K562 (cell line): ENCODE results near the gene TMEM170A. TPM values are rescaled to one million over a fixed set of nuclear protein-coding genes. Genes with fewer than 3 reads are reported as not detected.
A peak's percentile ranks its signal among the peaks of the same experiment; 100 is the strongest.

Experiments used
- BHLHE40 ChIP-seq: IDR thresholded peaks from 2 replicates; pipeline ENCODE4 v1.6.1; 2011; ENCODE audit warnings: low read length, improper control_type of control experiment
- CBX2 ChIP-seq: fragments of 200-600 bp; sonication (generic); IDR thresholded peaks from one replicate; pipeline ENCODE4 v1.6.1; 2012; ENCODE audit warnings: mild to moderate bottlenecking, low read length, inconsistent platforms; ENCODE audit not compliant: insufficient read depth, poor library complexity, severe bottlenecking
- CEBPZ ChIP-seq: fragments of 150-350 bp; IDR thresholded peaks from 2 replicates; pipeline ENCODE4 v1.6.1; 2014; ENCODE audit warnings: low read depth, mild to moderate bottlenecking, low read length, borderline replicate concordance
- GTF2E2 ChIP-seq: fragments of 200-800 bp; sonication (Bioruptor generic); IDR thresholded peaks from 2 replicates; pipeline ENCODE4 v1.6.1; 2016; ENCODE audit warnings: missing genetic modification characterization, missing compliant biosample characterization
- HBP1 ChIP-seq: fragments of 450-650 bp; formaldehyde crosslinking; IDR thresholded peaks from 2 replicates; pipeline ENCODE4 v1.4.0; 2022; ENCODE audit warnings: missing genetic modification characterization
- HMGXB4 ChIP-seq: sonication (generic); formaldehyde crosslinking; IDR thresholded peaks from 2 replicates; pipeline ENCODE4 v1.8.1; 2023; ENCODE audit warnings: mild to moderate bottlenecking, missing genetic modification reagents
- KDM4B ChIP-seq, 2 experiments: fragments of 450-650 bp in 1 of 2; sonication (generic) in 1 of 2; IDR thresholded peaks; 2 replicates each; pipeline ENCODE4 v1.6.1; 2016 to 2017; ENCODE audit warnings: borderline replicate concordance in 2 of 2, antibody characterized with exemption in 1 of 2, low read depth in 1 of 2, mild to moderate bottlenecking in 1 of 2
- MTA1 ChIP-seq: fragments of 450-650 bp; IDR thresholded peaks from 2 replicates; pipeline ENCODE4 v1.6.1; 2017; ENCODE audit warnings: borderline replicate concordance
- MYC ChIP-seq, 2 experiments: fragments of 250-450 bp in 1 of 2; sonication (Bioruptor Pico) in 1 of 2; IDR thresholded peaks; 2 replicates each; pipeline versions ENCODE4 v1.5.1 to v1.6.1; 2012 to 2021; ENCODE audit warnings: low read depth in 2 of 2, borderline replicate concordance in 1 of 2, improper control_type of control experiment in 1 of 2, low read length in 1 of 2, mild to moderate bottlenecking in 1 of 2, moderate library complexity in 1 of 2
- POLR3G ChIP-seq: IDR thresholded peaks from 2 replicates; pipeline ENCODE4 v1.6.1; 2011; ENCODE audit not compliant: insufficient read length, insufficient replicate concordance; ENCODE audit errors: extremely low read depth
- RAD51 ChIP-seq: fragments of 450-650 bp; IDR thresholded peaks from 2 replicates; pipeline ENCODE4 v1.7.1; 2016; ENCODE audit warnings: low read depth, mild to moderate bottlenecking, borderline replicate concordance
- RBM25 ChIP-seq: fragments of 200-400 bp; formaldehyde crosslinking; IDR thresholded peaks from 2 replicates; pipeline ENCODE4 v1.6.1; 2018; ENCODE audit warnings: low read length, low read depth, moderate library complexity; ENCODE audit not compliant: severe bottlenecking
- SOX6 ChIP-seq: fragments of 450-650 bp; IDR thresholded peaks from 2 replicates; pipeline ENCODE4 v1.6.1; 2014; ENCODE audit warnings: mild to moderate bottlenecking
- U2AF2 ChIP-seq: fragments of 200-400 bp; formaldehyde crosslinking; optimal IDR thresholded peaks from 2 replicates; pipeline ENCODE3; 2017; ENCODE audit warnings: low read depth, mild to moderate bottlenecking, low read length
- ZBTB12 ChIP-seq: fragments of 250-450 bp; sonication (Bioruptor Pico); IDR thresholded peaks from 2 replicates; pipeline ENCODE4 v1.4.0; 2020
- ZNF133 ChIP-seq: fragments of 250-450 bp; sonication (Bioruptor Pico); IDR thresholded peaks from 2 replicates; pipeline ENCODE4 v1.4.0; 2020; ENCODE audit warnings: mild to moderate bottlenecking
- ZNF174 ChIP-seq: fragments of 250-450 bp; sonication (Bioruptor Pico); IDR thresholded peaks from 2 replicates; pipeline ENCODE4 v1.4.0; 2020; ENCODE audit warnings: mild to moderate bottlenecking
- ZNF707 ChIP-seq: fragments of 250-450 bp; sonication (Bioruptor Pico); conservative IDR thresholded peaks from 2 replicates; pipeline ENCODE4 v1.8.0; 2022; ENCODE audit warnings: inconsistent platforms, mild to moderate bottlenecking, moderate library complexity
- polyA plus RNA-seq, 8 experiments: library from polyadenylated mRNA; depleted of rRNA in 4 of 8; stranded (reverse) in 5 of 8; unstranded in 3 of 8; fragments of >200 nt; fragmentation: Nextera tagmentation in 2 of 8; fragmentation: Illumina TruSeq in 1 of 8; extraction: Ambion mirVana in 2 of 8; extraction: Trizol in 1 of 8; gene quantifications; 2 replicates each; pipeline versions ENCODE4 v1.2.1 to v1.2.3, GENCODE V29; 2011 to 2014; ENCODE audit warnings: inconsistent platforms in 1 of 8, missing spikeins in 1 of 8
- total RNA-seq, 7 experiments: library from RNA; depleted of rRNA in 6 of 7; stranded (reverse); fragments of >200 nt in 6 of 7; fragmentation: Illumina TruSeq in 2 of 7; extraction: Trizol in 2 of 7; gene quantifications; 2 replicates each; pipeline versions ENCODE4 v1.2.1 to v1.2.3, GENCODE V29; 2011 to 2021; ENCODE audit warnings: low replicate concordance in 1 of 7

Gene TMEM170A
- total and polyA plus RNA-seq, 9 of the 15 experiments (the other 6 are each of a cell fraction or from before 2014, with no cell fraction given): 6.1 to 30.2 (median 15.0) TPM

GRCh38 chr16:75432828-75433731 lies 31.4 kb downstream of the TMEM170A start, which contains the start of gene CFDP1 (continued):
- TF ChIP-seq ZNF133 (CRISPR knock-in tag): no peak
- peak; percentile 95 for TF ChIP-seq BHLHE40
- TF ChIP-seq U2AF2: no peak
- TF ChIP-seq RBM25: no peak
- peak; percentile 31; the same call in 1 of the 2 replicates for TF ChIP-seq RAD51
- TF ChIP-seq ZNF707 (CRISPR knock-in tag): no peak
- TF ChIP-seq CEBPZ: no peak
- no peak for TF ChIP-seq MTA1
- TF ChIP-seq KDM4B (IDR thresholded peaks at IDR 0.05; ENCODE audit: borderline replicate concordance in 2 of 2, low read depth in 1 of 2): 0 out of 4 replicates have a peak, but pooled peaks of 1 of the 2 experiments have one; percentile 66
- peak; percentile 65; the same call in 1 of the 2 replicates for TF ChIP-seq ZBTB12
- TF ChIP-seq SOX6: peak; percentile 42; the same call in 1 of the 2 replicates
- TF ChIP-seq GTF2E2 (tag): no peak
- TF ChIP-seq HMGXB4 (CRISPR knock-in tag): no peak
- TF ChIP-seq MYC (IDR thresholded peaks at IDR 0.05; ENCODE audit: low read depth, low read length): peak; percentile 84
- TF ChIP-seq MYC (CRISPR knock-in tag; IDR thresholded peaks at IDR 0.05; ENCODE audit: borderline replicate concordance, low read depth): 0 out of 2 replicates have a peak, but pooled peaks have one; percentile 66
- TF ChIP-seq POLR3G: no peak
- no peak for TF ChIP-seq HBP1 (CRISPR knock-in tag)
- no peak for TF ChIP-seq CBX2
- no peak for TF ChIP-seq ZNF174 (CRISPR knock-in tag)
